Measurements from ENCODE around the gene DNTTIP2. TPM values are rescaled to one million over a fixed set of nuclear protein-coding genes. Genes with fewer than 3 reads are reported as not detected.
"Not testable (repeated sequence)": the region's sequence is repeated elsewhere in the genome, so short reads cannot be mapped to it uniquely, and the experiment has no call there.

DNTTIP2 gene
- total RNA-seq, 4 donors from 2014 or later = 31.0 to 50.1 (median 44.7) TPM

DNA sequence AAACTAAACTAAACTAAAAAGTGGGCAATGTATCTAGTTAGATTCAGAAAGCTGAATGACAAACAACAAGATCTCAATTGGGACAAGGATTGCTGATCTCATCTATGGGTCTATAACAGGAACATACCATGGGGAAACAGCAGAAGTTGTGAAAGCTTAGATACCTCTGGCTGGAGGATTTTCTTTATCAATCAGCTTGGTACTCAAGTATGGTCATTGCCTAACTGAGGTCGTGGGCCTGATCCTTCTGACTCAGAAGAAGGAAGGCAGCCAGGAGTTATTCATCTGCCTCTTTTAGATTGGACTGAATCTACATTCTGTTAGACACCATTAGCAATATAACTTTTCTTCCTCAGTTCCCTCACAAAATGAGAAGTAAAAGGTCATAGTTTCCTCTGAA lies 39.7 kb downstream of the DNTTIP2 start:
- WGBS = 21% methylated on average over 1 of the region's 1 CpG
- Histone ChIP-seq H3K9me3 (no peaks in the 10 kb centered on the region), H3K27me3 (no peaks in the 10 kb centered on the region), H3K4me1 (peaks cover 5% of the 10 kb centered on the region), H3K36me3 (peaks cover 3% of the 10 kb centered on the region), H3K4me3 (no peak overlapping the region), H3K27ac (no peak overlapping the region)
- TF ChIP-seq, protein P1, sequence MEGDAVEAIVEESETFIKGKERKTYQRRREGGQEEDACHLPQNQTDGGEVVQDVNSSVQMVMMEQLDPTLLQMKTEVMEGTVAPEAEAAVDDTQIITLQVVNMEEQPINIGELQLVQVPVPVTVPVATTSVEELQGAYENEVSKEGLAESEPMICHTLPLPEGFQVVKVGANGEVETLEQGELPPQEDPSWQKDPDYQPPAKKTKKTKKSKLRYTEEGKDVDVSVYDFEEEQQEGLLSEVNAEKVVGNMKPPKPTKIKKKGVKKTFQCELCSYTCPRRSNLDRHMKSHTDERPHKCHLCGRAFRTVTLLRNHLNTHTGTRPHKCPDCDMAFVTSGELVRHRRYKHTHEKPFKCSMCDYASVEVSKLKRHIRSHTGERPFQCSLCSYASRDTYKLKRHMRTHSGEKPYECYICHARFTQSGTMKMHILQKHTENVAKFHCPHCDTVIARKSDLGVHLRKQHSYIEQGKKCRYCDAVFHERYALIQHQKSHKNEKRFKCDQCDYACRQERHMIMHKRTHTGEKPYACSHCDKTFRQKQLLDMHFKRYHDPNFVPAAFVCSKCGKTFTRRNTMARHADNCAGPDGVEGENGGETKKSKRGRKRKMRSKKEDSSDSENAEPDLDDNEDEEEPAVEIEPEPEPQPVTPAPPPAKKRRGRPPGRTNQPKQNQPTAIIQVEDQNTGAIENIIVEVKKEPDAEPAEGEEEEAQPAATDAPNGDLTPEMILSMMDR (IDR thresholded peaks at IDR 0.05) = no peak
- no peak for TF ChIP-seq POLR2AphosphoS5 (IDR thresholded peaks at IDR 0.05)
- TF ChIP-seq EP300 (IDR thresholded peaks at IDR 0.05) = no peak
- DNase-seq (ENCODE audit: low spot score in 2 of 2) = no peak

GRCh38 chr1:93837961-93838360 lies 41.0 kb downstream of the DNTTIP2 start:
- TF ChIP-seq, protein P1 (IDR thresholded peaks at IDR 0.05) = no peak
- TF ChIP-seq EP300 (IDR thresholded peaks at IDR 0.05) (no peak), POLR2A (IDR thresholded peaks at IDR 0.05) (no peak), POLR2AphosphoS5 (IDR thresholded peaks at IDR 0.05) (no peak)
- DNase-seq (ENCODE audit: low spot score in 2 of 2) = no peak
- H3K4me3 ChIP-seq = no peak overlapping the region
- peaks cover 3% of the 10 kb centered on the region for H3K36me3 ChIP-seq
- H3K27ac ChIP-seq = no peak overlapping the region
- H3K9me3 ChIP-seq = peaks cover 9% of the 10 kb centered on the region
- 85% methylated on average over 3 of the region's 3 CpGs for WGBS
- H3K27me3 ChIP-seq = no peaks in the 10 kb centered on the region
- H3K4me1 ChIP-seq = no peaks in the 10 kb centered on the region

DNA sequence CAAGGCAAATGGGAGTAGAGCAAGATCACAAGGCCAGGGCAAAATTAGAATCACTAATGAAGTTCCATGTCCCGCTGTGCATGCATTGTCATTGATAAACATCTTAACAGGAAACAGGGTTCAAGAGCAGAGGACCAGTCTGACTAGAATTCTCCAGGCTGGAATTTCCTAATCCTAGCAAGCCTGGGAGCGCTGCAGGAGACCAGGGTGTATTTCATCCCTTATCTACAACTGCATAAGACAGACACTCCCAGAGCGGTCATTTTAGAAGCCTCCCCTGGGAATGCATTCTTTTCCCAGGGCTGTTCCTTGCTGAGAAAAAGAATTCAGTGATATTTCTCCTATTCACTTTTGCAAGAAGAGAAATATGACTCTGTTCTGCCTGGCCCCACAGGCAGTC lies 45.7 kb downstream of the DNTTIP2 start:
- not testable (repeated sequence) for H3K4me1 ChIP-seq; H3K36me3 ChIP-seq; DNase-seq (ENCODE audit: low spot score in 2 of 2); H3K27ac ChIP-seq; H3K27me3 ChIP-seq; H3K4me3 ChIP-seq
- peaks cover 12% of the 10 kb centered on the region for H3K9me3 ChIP-seq
- 94% methylated on average over 3 of the region's 3 CpGs for WGBS

GRCh38 chr1:93829061-93829460 lies 49.9 kb downstream of the DNTTIP2 start:
- Histone ChIP-seq H3K4me3 (no peak overlapping the region), H3K27me3 (no peaks in the 10 kb centered on the region), H3K36me3 (no peaks in the 10 kb centered on the region), H3K9me3 (peaks cover 12% of the 10 kb centered on the region), H3K4me1 (no peaks in the 10 kb centered on the region), H3K27ac (no peak overlapping the region)
- no peak for DNase-seq (ENCODE audit: low spot score in 2 of 2)
- 82% methylated on average over 4 of the region's 4 CpGs for WGBS
- no peak for TF ChIP-seq POLR2A (IDR thresholded peaks at IDR 0.05)
- no peak for TF ChIP-seq POLR2AphosphoS5 (IDR thresholded peaks at IDR 0.05)
- TF ChIP-seq EP300 (IDR thresholded peaks at IDR 0.05) = no peak
- TF ChIP-seq, protein P1 (IDR thresholded peaks at IDR 0.05) = no peak

- no peaks in the 10 kb centered on the region for H3K36me3 ChIP-seq
- WGBS = 100% methylated on average over 1 of the region's 1 CpG
- H3K27me3 ChIP-seq = no peaks in the 10 kb centered on the region
- TF ChIP-seq EP300 (IDR thresholded peaks at IDR 0.05) (no peak), POLR2AphosphoS5 (IDR thresholded peaks at IDR 0.05) (no peak), POLR2A (IDR thresholded peaks at IDR 0.05) (no peak)
- TF ChIP-seq, protein P1 (IDR thresholded peaks at IDR 0.05) = no peak
- no peak for DNase-seq (ENCODE audit: low spot score in 2 of 2)
- H3K27ac ChIP-seq = no peak overlapping the region
- no peaks in the 10 kb centered on the region for H3K4me1 ChIP-seq
- H3K9me3 ChIP-seq = peaks cover 7% of the 10 kb centered on the region
- no peak overlapping the region for H3K4me3 ChIP-seq
Observed at GRCh38 chr1:93828367-93828755, 50.6 kb downstream of the DNTTIP2 start.

- no peak overlapping the region for H3K4me3 ChIP-seq
- H3K9me3 ChIP-seq = peaks cover 1% of the 10 kb centered on the region
- 90% methylated on average over 2 of the region's 3 CpGs for WGBS
- H3K27me3 ChIP-seq = no peaks in the 10 kb centered on the region
- H3K4me1 ChIP-seq = no peaks in the 10 kb centered on the region
- DNase-seq (ENCODE audit: low spot score in 2 of 2) = no peak
- H3K27ac ChIP-seq = no peak overlapping the region
- H3K36me3 ChIP-seq = no peaks in the 10 kb centered on the region
- TF ChIP-seq EP300 (IDR thresholded peaks at IDR 0.05) = no peak
- TF ChIP-seq POLR2AphosphoS5 (IDR thresholded peaks at IDR 0.05) = no peak
- TF ChIP-seq, protein P1 (IDR thresholded peaks at IDR 0.05) = no peak
- TF ChIP-seq POLR2A (IDR thresholded peaks at IDR 0.05) = no peak
Observed at GRCh38 chr1:93827633-93828366, 51.2 kb downstream of the DNTTIP2 start.

Data from suprapubic skin (tissue), 4 donors.